HepG2 (cell line): ENCODE measurements around the gene ADGRG1. TPM values are rescaled to one million over a fixed set of nuclear protein-coding genes. Genes with fewer than 3 reads are reported as not detected.

Experiments
- ATAC-seq: fragments of 200-7000 bp; cut with Tn5 transposase; 3 replicates; pipeline ENCODE4 v1.9.1; 2020; ENCODE audit warnings: mild to moderate bottlenecking, moderate library complexity
- BruUV-seq: library from RNA; stranded (reverse); fragments of 400-500 nt; replicated peaks from 2 replicates; lab custom pipeline; 2021; lab: Mats Ljungman, UMichigan
- CTCF ChIA-PET: fragments of 300-600 bp; formaldehyde crosslinking; extraction: SDS; loops from one replicate; lab custom pipeline; 2021; ENCODE audit warnings: low total read pairs, inconsistent platforms, low intra/inter-chr PET ratio; lab: Yijun Ruan, JAX
- POLR2A ChIA-PET: fragments of 350-600 bp; sonication (Branson Sonifier 250); formaldehyde crosslinking; loops from one replicate; lab custom pipeline; 2020; ENCODE audit warnings: antibody characterized with exemption, inconsistent platforms; lab: Yijun Ruan, JAX
- DNase-seq: peaks from one replicate; pipeline ENCODE4 v3.0.0-alpha.2; 2015; ENCODE audit warnings: low spot score
- FAIRE-seq: peaks from 3 replicates; lab custom pipeline; 2011; peaks lifted over from hg19 to GRCh38; lab: Jason Lieb, UNC
- H2AFZ ChIP-seq: one replicate; pipeline ENCODE4 v1.6.1; 2011; ENCODE audit warnings: low read length, inconsistent platforms
- H3K27ac ChIP-seq: fragments of 300-600 bp; 3 replicates; pipeline ENCODE4 v1.8.0; 2011; ENCODE audit warnings: mixed run types, mild to moderate bottlenecking, mixed read lengths, low read length, inconsistent platforms; ENCODE audit not compliant: insufficient read depth; ENCODE audit errors: extremely low read length
- H3K27me3 ChIP-seq, 2 experiments: fragments of 200-600 bp in 1 of 2; 2 replicates in 1 of 2; 3 replicates in 1 of 2; pipeline versions ENCODE4 v1.6.0 to v1.8.0; 2011; ENCODE audit warnings: low read length in 2 of 2, mild to moderate bottlenecking in 2 of 2, moderate library complexity in 2 of 2, inconsistent platforms in 1 of 2; ENCODE audit not compliant: insufficient read depth in 2 of 2, control insufficient read depth in 1 of 2
- H3K36me3 ChIP-seq, 2 experiments: fragments of 200-600 bp in 1 of 2; replicated peaks in 1 of 2; 2 replicates in 1 of 2; 3 replicates in 1 of 2; pipeline versions ENCODE4 v1.5.1 to v1.8.0; 2011; ENCODE audit warnings: low read length in 2 of 2, inconsistent platforms in 1 of 2; ENCODE audit not compliant: insufficient read depth in 2 of 2, control insufficient read depth in 1 of 2
- H3K4me1 ChIP-seq: 2 replicates; pipeline ENCODE4 v1.5.1; 2012; ENCODE audit warnings: low read length, inconsistent platforms; ENCODE audit not compliant: insufficient read depth
- H3K4me2 ChIP-seq: 2 replicates; pipeline ENCODE4 v1.6.0; 2011; ENCODE audit warnings: low read depth, low read length, inconsistent platforms
- H3K4me3 ChIP-seq, 3 experiments: fragments of 200-600 bp in 1 of 3; sonication (generic), shearing (Covaris generic) in 1 of 3; replicated peaks in 1 of 3; 2 replicates each; pipeline ENCODE4 v1.5.1; 2011 to 2016; ENCODE audit warnings: low read length in 3 of 3, inconsistent platforms in 2 of 3, low read depth in 2 of 3, mild to moderate bottlenecking in 2 of 3, control low read depth in 1 of 3, mixed read lengths in 1 of 3; ENCODE audit not compliant: insufficient read depth in 1 of 3
- H3K79me2 ChIP-seq: one replicate; pipeline ENCODE4 v1.6.1; 2011; ENCODE audit warnings: low read length, inconsistent platforms; ENCODE audit not compliant: insufficient read depth
- H3K9ac ChIP-seq: 2 replicates; pipeline ENCODE4 v1.6.0; 2011; ENCODE audit warnings: mild to moderate bottlenecking, low read depth, low read length, inconsistent platforms; ENCODE audit not compliant: insufficient read depth
- H3K9me3 ChIP-seq: 2 replicates; pipeline ENCODE4 v1.5.1; 2012; ENCODE audit warnings: mild to moderate bottlenecking, low read length
- H4K20me1 ChIP-seq: 2 replicates; pipeline ENCODE4 v1.6.0; 2011; ENCODE audit warnings: inconsistent platforms, mild to moderate bottlenecking, low read length, moderate library complexity; ENCODE audit not compliant: insufficient read depth
- ARNT2 ChIP-seq: sonication (generic); formaldehyde crosslinking; IDR thresholded peaks from 2 replicates; pipeline ENCODE4 v1.8.0; 2022; ENCODE audit warnings: mild to moderate bottlenecking, low read depth, missing genetic modification reagents, moderate library complexity
- ATF3 ChIP-seq: sonication (generic); formaldehyde crosslinking; IDR thresholded peaks from 2 replicates; pipeline ENCODE4 v1.4.0; 2020; ENCODE audit warnings: missing genetic modification reagents
- LRRFIP1 ChIP-seq: sonication (generic); formaldehyde crosslinking; conservative IDR thresholded peaks from 2 replicates; pipeline ENCODE4 v1.4.0; 2020; ENCODE audit warnings: missing genetic modification reagents
- MNT ChIP-seq: fragments of 450-650 bp; IDR thresholded peaks from 2 replicates; pipeline ENCODE4 v1.6.1; 2016
- PATZ1 ChIP-seq: sonication (generic); formaldehyde crosslinking; IDR thresholded peaks from 2 replicates; pipeline ENCODE4 v1.4.0; 2020; ENCODE audit warnings: missing genetic modification reagents
- PRPF4 ChIP-seq: fragments of 200-400 bp; formaldehyde crosslinking; IDR thresholded peaks from 2 replicates; pipeline ENCODE4 v1.6.1; 2016; ENCODE audit warnings: low read length, low read depth; ENCODE audit not compliant: poor library complexity, severe bottlenecking
- ZNF616 ChIP-seq: sonication (generic); formaldehyde crosslinking; IDR thresholded peaks from 2 replicates; pipeline ENCODE4 v1.5.0; 2020; ENCODE audit warnings: low read depth, mild to moderate bottlenecking, missing genetic modification reagents
- WGBS: methylation state at CpG from one replicate; pipeline ENCODE4 v1.1.6; 2017; ENCODE audit warnings: low lambda C conversion rate; 5-methylcytosine and 5-hydroxymethylcytosine counted together
- in situ Hi-C: cut with HindIII; loops from 2 replicates; pipeline ENCODE4 v1.10.0; 2017; ENCODE audit warnings: low pct_unique_long_range_greater_than_20kb; ENCODE audit not compliant: extremely low pct_ligation_motif_present
- intact Hi-C: fragments of 100-400 bp; cut with micrococcal nuclease; formaldehyde crosslinking; loops from one replicate; pipeline ENCODE4 v1.10.0; 2022; ENCODE audit not compliant: unreplicated experiment
- polyA plus RNA-seq, 8 experiments: library from polyadenylated mRNA; depleted of rRNA in 3 of 8; stranded (reverse) in 7 of 8; unstranded in 1 of 8; fragments of >200 nt; fragmentation: Illumina TruSeq in 4 of 8; extraction: Trizol in 4 of 8; gene quantifications; 2 replicates each; pipeline versions ENCODE4 v1.2.1 to v1.2.3, GENCODE V29; 2011 to 2016; ENCODE audit warnings: low read depth in 4 of 8, missing spikeins in 1 of 8, mixed read lengths in 1 of 8; ENCODE audit not compliant: insufficient read depth in 1 of 8
- total RNA-seq, 5 experiments: library from RNA; depleted of rRNA; stranded (reverse); fragments of >200 nt; fragmentation: Illumina TruSeq; extraction: Trizol; gene quantifications; 2 replicates each; pipeline ENCODE4 v1.2.3, GENCODE V29; 2016; ENCODE audit warnings: low read depth in 1 of 5

Gene ADGRG1
- total and polyA plus RNA-seq, 2 of the 13 experiments (the other 11 are each of a cell fraction or from before 2014, with no cell fraction given): 2.7 to 5.9 TPM

GRCh38 chr16:57645169-57645568, 16.7 kb downstream of the ADGRG1 start:
- POLR2A ChIA-PET: interaction anchor here (2.3 to 3.3 kb wide), 2 partner anchors 10 to 38 kb away, joined by 8 to 22 read pairs; no protein-coding TSS in a partner anchor
- ATAC-seq: no peak
- Histone ChIP-seq H3K4me1 (peaks cover 47% of the 10 kb centered on the region), H3K4me2 (no peak overlapping the region), H3K27ac (no peak overlapping the region), H2AFZ (no peak overlapping the region), H3K9ac (no peak overlapping the region), H3K79me2 (no peaks in the 10 kb centered on the region), H3K4me3 (no peak overlapping the region), H4K20me1 (no peaks in the 10 kb centered on the region), H3K9me3 (no peaks in the 10 kb centered on the region), H3K36me3 (no peaks in the 10 kb centered on the region), H3K27me3 (no peaks in the 10 kb centered on the region)
- no peak for FAIRE-seq
- intact Hi-C loops: no loop called here
- in situ Hi-C loops: loop anchor here (5.0 kb wide), 1 partner anchor 43 kb away; no protein-coding TSS in a partner anchor
- 90% methylated on average over 9 of the region's 10 CpGs for WGBS
- DNase-seq: no peak
- BruUV-seq: no TSS peak
- TF ChIP-seq PATZ1 (CRISPR knock-in tag) (no peak), MNT (no peak), LRRFIP1 (CRISPR knock-in tag) (no peak), ATF3 (CRISPR knock-in tag) (no peak), ZNF616 (CRISPR knock-in tag) (no peak), ARNT2 (CRISPR knock-in tag) (no peak), PRPF4 (no peak)
- CTCF ChIA-PET: interaction anchor here (12.3 kb wide), 1 partner anchor 50 kb away, joined by 571 read pairs; no protein-coding TSS in a partner anchor
